CD4-positive, alpha-beta T cell (primary cell): Measurements from ENCODE around the gene ANTXR1. TPM values are rescaled to one million over a fixed set of nuclear protein-coding genes. Genes with fewer than 3 reads are reported as not detected.

ENCODE experiments used
- ATAC-seq: fragments of 200-7000 bp; cut with Tn5 transposase; one replicate; pipeline ENCODE4 v1.10.0; 2022; ENCODE audit warnings: mild to moderate bottlenecking; ENCODE audit not compliant: poor library complexity
- CTCF ChIA-PET: fragments of 350-600 bp; sonication (Branson Sonifier 250); formaldehyde crosslinking; loops from one replicate; lab custom pipeline; 2021; ENCODE audit warnings: antibody characterized with exemption, inconsistent platforms; lab: Charles Lee
- POLR2A ChIA-PET: fragments of 350-600 bp; sonication (Branson Sonifier 250); formaldehyde crosslinking; loops from one replicate; lab custom pipeline; 2021; ENCODE audit warnings: antibody characterized with exemption, inconsistent platforms; lab: Charles Lee
- DNase-seq, 14 experiments: peaks; one replicate each; pipeline ENCODE4 v3.0.0-alpha.2; 2013 to 2020; ENCODE audit warnings: mixed read lengths in 2 of 14
- H3K27ac ChIP-seq, 2 donors: one replicate each; pipeline versions ENCODE4 v1.5.1 to v1.7.0; 2013; ENCODE audit warnings: low read length in 2 of 2, low read depth in 1 of 2, mild to moderate bottlenecking in 1 of 2
- H3K27me3 ChIP-seq, 2 experiments: 1 replicate in 1 of 2; 2 replicates in 1 of 2; pipeline versions ENCODE4 v1.6.1 to v1.7.0; 2013; ENCODE audit warnings: low read length in 2 of 2, control low read depth in 1 of 2, mild to moderate bottlenecking in 1 of 2, moderate library complexity in 1 of 2; ENCODE audit not compliant: insufficient read depth in 2 of 2, control insufficient read depth in 1 of 2
- H3K36me3 ChIP-seq: one replicate; pipeline ENCODE4 v1.6.1; 2013; ENCODE audit warnings: low read length, control low read depth; ENCODE audit not compliant: insufficient read depth
- H3K4me1 ChIP-seq: one replicate; pipeline ENCODE4 v1.6.1; 2013; ENCODE audit warnings: low read length, control low read depth; ENCODE audit not compliant: insufficient read depth
- H3K4me3 ChIP-seq: one replicate; pipeline ENCODE4 v1.5.1; 2013; ENCODE audit warnings: mild to moderate bottlenecking, low read length, moderate library complexity
- H3K9me3 ChIP-seq, 2 experiments: 1 replicate in 1 of 2; 2 replicates in 1 of 2; pipeline versions ENCODE4 v1.6.1 to v1.7.0; 2013; ENCODE audit warnings: low read length in 2 of 2, mild to moderate bottlenecking in 2 of 2, control low read depth in 1 of 2, moderate library complexity in 1 of 2; ENCODE audit not compliant: control insufficient read depth in 1 of 2, insufficient read depth in 1 of 2
- H3K27ac Mint-ChIP-seq: one replicate; pipeline ENCODE4 v1.8.0; 2020; ENCODE audit warnings: mixed read lengths
- H3K27me3 Mint-ChIP-seq: one replicate; pipeline ENCODE4 v1.8.0; 2021; ENCODE audit warnings: mixed read lengths
- H3K36me3 Mint-ChIP-seq: one replicate; pipeline ENCODE4 v1.8.0; 2021; ENCODE audit warnings: low read depth, mixed read lengths
- H3K4me1 Mint-ChIP-seq: one replicate; pipeline ENCODE4 v1.8.0; 2021; ENCODE audit warnings: low read depth, mixed read lengths
- H3K4me3 Mint-ChIP-seq: one replicate; pipeline ENCODE4 v1.8.0; 2020; ENCODE audit warnings: mild to moderate bottlenecking, mixed read lengths
- H3K9me3 Mint-ChIP-seq: one replicate; pipeline ENCODE4 v1.8.0; 2020; ENCODE audit warnings: mixed read lengths
- intact Hi-C, 2 experiments: fragments of 100-400 bp; cut with DNase I in 1 of 2; cut with micrococcal nuclease in 1 of 2; formaldehyde crosslinking; loops; one replicate each; pipeline versions ENCODE4 v1.15.1 to v1.9.0; 2023 to 2025; cut with DNase I, micrococcal nuclease
- total RNA-seq, 174 experiments: library from RNA in 2 of 174; stranded (reverse) in 2 of 174; gene quantifications; one replicate each; pipeline ENCODE4 v1.2.3 and lab custom pipeline; 2021 to 2026
- TF ChIP-seq, protein P1 (sequence below): fragments of 200-600 bp; IDR thresholded peaks from one replicate; pipeline ENCODE4 v1.8.0; 2022; ENCODE audit warnings: antibody characterized with exemption, mild to moderate bottlenecking

Gene ANTXR1
- total RNA-seq, 2 experiments from 2014 or later = not detected

GRCh38 chr2:69003731-69004130 is 9.2 kb upstream of the ANTXR1 start:
- peaks cover 0 to 7% of the 10 kb centered on the region in 2 experiments for H3K27me3 ChIP-seq
- ATAC-seq = no peak
- peaks cover 19% of the 10 kb centered on the region for H3K9me3 Mint-ChIP-seq
- POLR2A ChIA-PET = no interaction called here
- TF ChIP-seq, protein P1, sequence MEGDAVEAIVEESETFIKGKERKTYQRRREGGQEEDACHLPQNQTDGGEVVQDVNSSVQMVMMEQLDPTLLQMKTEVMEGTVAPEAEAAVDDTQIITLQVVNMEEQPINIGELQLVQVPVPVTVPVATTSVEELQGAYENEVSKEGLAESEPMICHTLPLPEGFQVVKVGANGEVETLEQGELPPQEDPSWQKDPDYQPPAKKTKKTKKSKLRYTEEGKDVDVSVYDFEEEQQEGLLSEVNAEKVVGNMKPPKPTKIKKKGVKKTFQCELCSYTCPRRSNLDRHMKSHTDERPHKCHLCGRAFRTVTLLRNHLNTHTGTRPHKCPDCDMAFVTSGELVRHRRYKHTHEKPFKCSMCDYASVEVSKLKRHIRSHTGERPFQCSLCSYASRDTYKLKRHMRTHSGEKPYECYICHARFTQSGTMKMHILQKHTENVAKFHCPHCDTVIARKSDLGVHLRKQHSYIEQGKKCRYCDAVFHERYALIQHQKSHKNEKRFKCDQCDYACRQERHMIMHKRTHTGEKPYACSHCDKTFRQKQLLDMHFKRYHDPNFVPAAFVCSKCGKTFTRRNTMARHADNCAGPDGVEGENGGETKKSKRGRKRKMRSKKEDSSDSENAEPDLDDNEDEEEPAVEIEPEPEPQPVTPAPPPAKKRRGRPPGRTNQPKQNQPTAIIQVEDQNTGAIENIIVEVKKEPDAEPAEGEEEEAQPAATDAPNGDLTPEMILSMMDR = no peak
- H3K4me1 ChIP-seq = no peaks in the 10 kb centered on the region
- no peaks in the 10 kb centered on the region for H3K36me3 Mint-ChIP-seq
- no peaks in the 10 kb centered on the region for H3K4me1 Mint-ChIP-seq
- no peak overlapping the region for H3K4me3 Mint-ChIP-seq
- CTCF ChIA-PET = no interaction called here
- H3K36me3 ChIP-seq = no peaks in the 10 kb centered on the region
- no peaks in the 10 kb centered on the region for H3K9me3 ChIP-seq
- no peak overlapping the region for H3K4me3 ChIP-seq
- H3K27ac Mint-ChIP-seq = no peak overlapping the region
- intact Hi-C loops = no loop called here
- no peak overlapping the region for H3K27ac ChIP-seq
- H3K27me3 Mint-ChIP-seq = peaks cover 56% of the 10 kb centered on the region
- no peak for DNase-seq

GRCh38 chr2:69007169-69007568 is 5.8 kb upstream of the ANTXR1 start:
- Mint-ChIP-seq H3K4me3 (no peak overlapping the region), H3K4me1 (no peaks in the 10 kb centered on the region), H3K36me3 (no peaks in the 10 kb centered on the region), H3K27me3 (peaks cover 40% of the 10 kb centered on the region), H3K27ac (no peak overlapping the region), H3K9me3 (peaks cover 8% of the 10 kb centered on the region)
- DNase-seq (no peak), ATAC-seq (no peak)
- no peak overlapping the region for H3K4me3 ChIP-seq
- intact Hi-C loops = no loop called here
- no peak overlapping the region for H3K27ac ChIP-seq
- no peaks in the 10 kb centered on the region for H3K9me3 ChIP-seq
- no peaks in the 10 kb centered on the region for H3K4me1 ChIP-seq
- H3K36me3 ChIP-seq = no peaks in the 10 kb centered on the region
- TF ChIP-seq, protein P1 = no peak
- POLR2A ChIA-PET = no interaction called here
- CTCF ChIA-PET = no interaction called here
- peaks cover 8 to 13% of the 10 kb centered on the region in 2 experiments for H3K27me3 ChIP-seq

GRCh38 chr2:69007603-69008002 is 5.4 kb upstream of the ANTXR1 start:
- CTCF ChIA-PET = no interaction called here

More at GRCh38 chr2:69007603-69008002, 5.4 kb upstream of the ANTXR1 start:
- Mint-ChIP-seq H3K27me3 (peaks cover 40% of the 10 kb centered on the region), H3K9me3 (peaks cover 5% of the 10 kb centered on the region), H3K27ac (no peak overlapping the region), H3K4me3 (no peak overlapping the region), H3K36me3 (no peaks in the 10 kb centered on the region), H3K4me1 (peaks cover 3% of the 10 kb centered on the region)
- intact Hi-C loops = no loop called here
- H3K36me3 ChIP-seq = no peaks in the 10 kb centered on the region
- H3K4me1 ChIP-seq = peaks cover 2% of the 10 kb centered on the region
- H3K27ac ChIP-seq = no peak overlapping the region
- no peaks in the 10 kb centered on the region for H3K9me3 ChIP-seq
- ATAC-seq (no peak), DNase-seq (no peak)
- H3K4me3 ChIP-seq = no peak overlapping the region
- peaks cover 12 to 17% of the 10 kb centered on the region in 2 experiments for H3K27me3 ChIP-seq
- POLR2A ChIA-PET = no interaction called here
- TF ChIP-seq, protein P1 = no peak
